Right lobe of liver (tissue), 6 donors: ENCODE results near the gene PLK5. TPM values are rescaled to one million over a fixed set of nuclear protein-coding genes. Genes with fewer than 3 reads are reported as not detected.

Source experiments
- ATAC-seq, 4 donors: fragments of 200-7000 bp; cut with Tn5 transposase; one replicate each; pipeline ENCODE4 v1.9.1; 2020; ENCODE audit warnings: mild to moderate bottlenecking in 4 of 4, moderate library complexity in 4 of 4
- DNase-seq, 3 donors: peaks; one replicate each; pipeline ENCODE4 v3.0.0-alpha.2; 2020
- H3K27ac ChIP-seq, 3 donors: fragments of 200-600 bp; one replicate each; pipeline ENCODE4 v1.8.0; 2022
- H3K27me3 ChIP-seq, 2 donors: fragments of 200-600 bp; one replicate each; pipeline ENCODE4 v1.8.0; 2022
- H3K36me3 ChIP-seq, 4 donors: fragments of 200-600 bp; sonication (generic) in 1 of 4; one replicate each; pipeline versions ENCODE4 v1.5.1 to v1.8.0; 2017 to 2022; ENCODE audit warnings: control low read depth in 1 of 4
- H3K4me1 ChIP-seq, 4 donors: fragments of 200-600 bp; sonication (generic) in 1 of 4; one replicate each; pipeline versions ENCODE4 v1.5.1 to v1.8.0; 2017 to 2022; ENCODE audit warnings: control low read depth in 1 of 4
- H3K4me3 ChIP-seq, 3 donors: fragments of 200-600 bp; one replicate each; pipeline ENCODE4 v1.8.0; 2022
- H3K9me3 ChIP-seq, 4 donors: fragments of 200-600 bp; sonication (generic) in 1 of 4; one replicate each; pipeline versions ENCODE4 v1.5.1 to v1.8.0; 2017 to 2022; ENCODE audit warnings: control low read depth in 1 of 4
- CTCF ChIP-seq, 4 donors: fragments of 200-600 bp in 3 of 4; fragments of 450-650 bp in 1 of 4; IDR thresholded peaks; one replicate each; pipeline versions ENCODE4 v1.5.1 to v1.8.0; 2016 to 2022; ENCODE audit warnings: antibody characterized with exemption in 4 of 4, mild to moderate bottlenecking in 2 of 4
- POLR2A ChIP-seq: fragments of 450-650 bp; IDR thresholded peaks from one replicate; pipeline ENCODE4 v1.6.1; 2017; ENCODE audit warnings: antibody characterized with exemption, mild to moderate bottlenecking
- WGBS: methylation state at CpG from one replicate; pipeline ENCODE4 v1.1.6; 2018; ENCODE audit warnings: low coverage, low lambda C conversion rate; ENCODE audit not compliant: insufficient coverage; ENCODE audit errors: missing lambda C conversion rate; 5-methylcytosine and 5-hydroxymethylcytosine counted together
- intact Hi-C, 2 donors: fragments of 100-400 bp; cut with DNase I; formaldehyde crosslinking; loops; one replicate each; pipeline versions ENCODE4 v1.11.2 to v1.14.1; 2022
- total RNA-seq, 6 experiments: library from RNA; depleted of rRNA in 2 of 6; stranded (reverse); fragments of >200 nt in 2 of 6; fragmentation: NEBNext Ultra II Directional in 3 of 6; extraction: Animal tissue kit (Norgen Biotek cat#: 25700) in 3 of 6; gene quantifications; one replicate each; pipeline versions ENCODE4 v1.1.0 to v1.2.4, GENCODE V29; 2016 to 2023
- donor health status: DM: no; HTN: yes; CAD: no.
- donor health status: DM: no; HTN: no; CAD: no.
- donor health status: DM: no; HTN: no; CAD: no.
- donor health status: DM: no; HTN: yes; CAD: no.
- donor health status: DM: no; HTN: yes; CAD: no.

Gene PLK5
- total RNA-seq, 6 experiments from 2014 or later, result not detected

- H3K36me3 ChIP-seq, result no peaks in the 10 kb centered on the region
- no peaks in the 10 kb centered on the region for H3K9me3 ChIP-seq
- peak; percentile 96 to 97 (median 96) for DNase-seq
- H3K27ac ChIP-seq, result peak within 1 kb of the TSS; percentile 21 to 67 (median 45)
- TF ChIP-seq CTCF (IDR thresholded peaks at IDR 0.05) (no peak), POLR2A (peak; percentile 44)
- no peaks in the 10 kb centered on the region for H3K27me3 ChIP-seq
- intact Hi-C loops, result no loop called here
- H3K4me3 ChIP-seq, result peak within 1 kb of the TSS; percentile 87 to 99 (median 96)
- H3K4me1 ChIP-seq, result peaks cover 0 to 9% (median 4%) of the 10 kb centered on the region in 4 donors
- WGBS, result 0% methylated on average over 17 of the region's 71 CpGs
- ATAC-seq, result peak; percentile 94 to 99 (median 97)
Observed at GRCh38 chr19:1478934-1479707, 44.8 kb upstream of the PLK5 start, which contains the start of gene C19orf25. TSS of gene C19orf25 (minus strand) at chr19:1479215. CDS start at chr19:1478903, 312 bp downstream.

- DNase-seq, result peak in 1 of 3 donors; percentile 52
- Histone ChIP-seq H3K27ac (no peak overlapping the region), H3K36me3 (no peaks in the 10 kb centered on the region), H3K4me3 (no peak overlapping the region), H3K4me1 (peaks cover 0 to 9% (median 4%) of the 10 kb centered on the region in 4 donors), H3K9me3 (no peaks in the 10 kb centered on the region), H3K27me3 (no peaks in the 10 kb centered on the region)
- 57% methylated on average over 4 of the region's 26 CpGs for WGBS
- no peak for TF ChIP-seq CTCF (IDR thresholded peaks at IDR 0.05)
- no peak for TF ChIP-seq POLR2A
- intact Hi-C loops, result no loop called here
- no peak for ATAC-seq
Observed at GRCh38 chr19:1481224-1481892, 42.5 kb upstream of the PLK5 start.

GRCh38 chr19:1481893-1482360 is 42.0 kb upstream of the PLK5 start:
- H3K36me3 ChIP-seq, result no peaks in the 10 kb centered on the region
- H3K4me3 ChIP-seq, result no peak overlapping the region
- no CpG with 5 or more reads among the region's 36 CpGs for WGBS
- intact Hi-C loops, result no loop called here
- ATAC-seq (no peak), DNase-seq (peak in 2 of 3 donors; percentile 21 to 53)
- H3K4me1 ChIP-seq, result peaks cover 0 to 9% (median 4%) of the 10 kb centered on the region in 4 donors
- no peak overlapping the region for H3K27ac ChIP-seq
- no peak for TF ChIP-seq POLR2A
- no peak for TF ChIP-seq CTCF (IDR thresholded peaks at IDR 0.05)
- no peaks in the 10 kb centered on the region for H3K27me3 ChIP-seq
- H3K9me3 ChIP-seq, result no peaks in the 10 kb centered on the region

- TF ChIP-seq POLR2A (no peak), CTCF (IDR thresholded peaks at IDR 0.05) (no peak)
- Histone ChIP-seq H3K4me1 (peaks cover 0 to 9% (median 3%) of the 10 kb centered on the region in 4 donors), H3K27me3 (no peaks in the 10 kb centered on the region), H3K4me3 (no peak overlapping the region), H3K36me3 (no peaks in the 10 kb centered on the region), H3K9me3 (no peaks in the 10 kb centered on the region), H3K27ac (no peak overlapping the region)
- WGBS, result 0% methylated on average over 1 of the region's 37 CpGs
- intact Hi-C loops, result no loop called here
- DNase-seq, result peak in 1 of 3 donors; percentile 20
- ATAC-seq, result no peak
Observed at GRCh38 chr19:1482361-1483130, 41.3 kb upstream of the PLK5 start.
